Bronchial epithelial cell (primary cell): ENCODE measurements around the gene FARSB. TPM values are rescaled to one million over a fixed set of nuclear protein-coding genes. Genes with fewer than 3 reads are reported as not detected.

ENCODE experiments used
- DNase-seq: peaks from one replicate; pipeline ENCODE4 v3.0.0-alpha.2; 2010; ENCODE audit warnings: low read depth
- FAIRE-seq: peaks from 2 replicates; lab custom pipeline; 2011; peaks lifted over from hg19 to GRCh38; lab: Jason Lieb, UNC
- H3K27me3 ChIP-seq: 2 replicates; pipeline ENCODE4 v1.5.1; 2011; ENCODE audit warnings: low read length; ENCODE audit not compliant: control insufficient read depth, insufficient read depth
- H3K36me3 ChIP-seq: 2 replicates; pipeline ENCODE4 v1.5.1; 2011; ENCODE audit warnings: low read length; ENCODE audit not compliant: control insufficient read depth, insufficient read depth
- H3K4me3 ChIP-seq: 2 replicates; pipeline ENCODE4 v1.5.1; 2011; ENCODE audit warnings: mild to moderate bottlenecking, low read depth, low read length, control low read depth
- total RNA-seq: library from RNA; depleted of rRNA; stranded (reverse); fragments of >200 nt; gene quantifications from 2 replicates; pipeline ENCODE4 v1.2.1, GENCODE V29; 2014
- TF ChIP-seq, protein P1 (sequence below): IDR thresholded peaks from 2 replicates; pipeline ENCODE4 v1.5.1; 2011; ENCODE audit warnings: mild to moderate bottlenecking, moderate library complexity, low read length, control low read depth, inconsistent platforms; ENCODE audit not compliant: insufficient read depth, severe bottlenecking

The FARSB gene
- total RNA-seq, 1 donor from 2014 or later, result 12.9 TPM

DNA sequence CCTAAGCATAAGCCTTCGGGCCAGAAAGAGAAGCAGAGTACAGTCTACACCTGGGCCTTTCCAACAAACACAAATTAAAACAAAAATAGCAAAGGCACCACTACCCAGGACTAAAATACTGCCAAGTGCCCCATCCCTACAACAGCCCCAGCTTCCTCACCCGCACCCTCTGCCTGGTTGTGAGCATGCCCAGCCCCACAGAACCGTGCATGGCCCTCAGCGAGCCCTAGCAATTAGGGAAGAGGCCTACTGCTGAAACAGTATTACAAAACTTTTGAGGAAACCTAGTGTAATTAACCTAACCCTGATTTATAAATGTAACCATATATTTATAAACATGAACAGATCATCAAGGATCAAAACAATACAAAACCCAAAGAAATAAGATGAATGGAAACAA is 44.2 kb downstream of the FARSB start:
- no peak for FAIRE-seq
- TF ChIP-seq, protein P1, sequence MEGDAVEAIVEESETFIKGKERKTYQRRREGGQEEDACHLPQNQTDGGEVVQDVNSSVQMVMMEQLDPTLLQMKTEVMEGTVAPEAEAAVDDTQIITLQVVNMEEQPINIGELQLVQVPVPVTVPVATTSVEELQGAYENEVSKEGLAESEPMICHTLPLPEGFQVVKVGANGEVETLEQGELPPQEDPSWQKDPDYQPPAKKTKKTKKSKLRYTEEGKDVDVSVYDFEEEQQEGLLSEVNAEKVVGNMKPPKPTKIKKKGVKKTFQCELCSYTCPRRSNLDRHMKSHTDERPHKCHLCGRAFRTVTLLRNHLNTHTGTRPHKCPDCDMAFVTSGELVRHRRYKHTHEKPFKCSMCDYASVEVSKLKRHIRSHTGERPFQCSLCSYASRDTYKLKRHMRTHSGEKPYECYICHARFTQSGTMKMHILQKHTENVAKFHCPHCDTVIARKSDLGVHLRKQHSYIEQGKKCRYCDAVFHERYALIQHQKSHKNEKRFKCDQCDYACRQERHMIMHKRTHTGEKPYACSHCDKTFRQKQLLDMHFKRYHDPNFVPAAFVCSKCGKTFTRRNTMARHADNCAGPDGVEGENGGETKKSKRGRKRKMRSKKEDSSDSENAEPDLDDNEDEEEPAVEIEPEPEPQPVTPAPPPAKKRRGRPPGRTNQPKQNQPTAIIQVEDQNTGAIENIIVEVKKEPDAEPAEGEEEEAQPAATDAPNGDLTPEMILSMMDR, result no peak
- Histone ChIP-seq H3K27me3 (no peaks in the 10 kb centered on the region), H3K4me3 (no peak overlapping the region), H3K36me3 (peaks cover 3% of the 10 kb centered on the region)
- DNase-seq, result no peak

DNA sequence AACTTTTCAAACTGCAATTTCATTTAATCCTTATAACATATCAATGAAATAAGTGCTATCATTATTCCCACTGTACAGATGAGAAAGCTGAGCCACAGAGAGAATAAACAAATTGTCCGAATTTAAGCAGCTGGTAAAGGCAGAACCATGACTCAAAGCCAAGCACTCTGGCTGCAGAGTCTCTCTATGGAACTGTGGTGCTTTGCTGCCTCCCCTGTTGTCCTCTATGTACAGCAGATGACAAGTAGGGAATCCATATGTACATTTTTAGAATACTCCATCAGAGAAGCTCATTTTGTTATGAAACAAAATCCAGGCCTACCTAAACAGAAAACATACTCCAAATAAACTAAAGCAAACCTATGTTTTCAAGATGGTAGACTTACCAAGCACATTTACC is 45.1 kb downstream of the FARSB start:
- DNase-seq (no peak), FAIRE-seq (no peak)
- Histone ChIP-seq H3K27me3 (no peaks in the 10 kb centered on the region), H3K4me3 (no peak overlapping the region), H3K36me3 (peaks cover 3% of the 10 kb centered on the region)
- TF ChIP-seq, protein P1, result no peak

DNA sequence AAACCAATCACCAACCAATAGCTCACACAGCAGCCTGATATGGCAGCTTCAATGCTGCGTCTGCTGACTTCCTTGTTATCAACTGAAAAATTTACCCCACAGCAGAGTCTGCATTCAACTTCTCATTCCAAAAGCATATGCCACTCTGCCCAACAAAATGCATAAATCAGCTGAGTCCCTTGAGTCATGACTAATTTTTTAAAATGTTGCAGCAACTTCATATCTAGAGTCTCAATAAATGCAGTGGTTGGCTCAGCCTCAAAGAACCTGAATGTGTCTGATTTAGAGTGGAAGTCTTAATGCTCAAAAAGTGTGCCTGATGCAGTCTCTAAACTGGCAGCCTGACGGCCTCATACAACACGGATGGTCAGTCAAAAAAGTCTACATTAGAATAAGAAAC is 46.5 kb downstream of the FARSB start:
- Histone ChIP-seq H3K4me3 (no peak overlapping the region), H3K27me3 (no peaks in the 10 kb centered on the region), H3K36me3 (peaks cover 3% of the 10 kb centered on the region)
- DNase-seq (no peak), FAIRE-seq (no peak)
- TF ChIP-seq, protein P1, result no peak

DNA sequence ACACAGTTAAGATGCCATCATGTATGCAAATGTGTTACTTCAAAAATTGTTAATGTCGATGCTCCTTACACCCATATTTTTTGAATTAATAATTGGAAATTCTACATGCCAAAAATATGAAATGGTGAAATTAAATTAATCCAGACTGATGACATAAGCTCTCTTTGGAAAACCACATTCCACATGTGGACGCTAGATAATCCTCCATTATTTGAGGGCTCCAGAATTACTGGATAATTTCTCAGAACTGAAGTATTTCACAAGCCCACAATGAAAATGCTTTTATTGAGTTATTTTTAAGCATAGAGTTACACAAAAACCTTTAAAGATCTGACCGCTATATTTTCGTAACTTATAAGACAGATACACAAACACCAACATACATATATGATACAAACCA is 47.8 kb downstream of the FARSB start:
- H3K36me3 ChIP-seq, result peaks cover 3% of the 10 kb centered on the region

DNA sequence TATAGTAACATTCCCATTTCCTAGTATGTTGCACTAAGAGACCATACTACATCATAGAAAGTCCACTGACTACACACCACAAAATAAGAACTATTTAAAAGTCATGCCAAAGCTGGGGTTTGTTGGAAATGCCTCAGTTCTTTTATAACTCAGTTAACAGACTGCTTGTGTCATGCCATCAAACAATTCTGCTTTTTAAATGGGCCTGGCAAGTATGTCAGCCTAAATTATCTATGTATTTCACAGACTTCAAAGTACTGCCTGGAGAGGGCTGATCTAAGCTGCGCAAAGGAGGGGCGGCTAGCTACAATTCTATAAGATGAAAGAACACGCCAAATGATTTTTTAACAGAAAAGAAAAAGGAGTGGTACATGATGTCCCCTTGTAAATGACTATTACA is 49.6 kb downstream of the FARSB start:
- TF ChIP-seq, protein P1, result no peak
- Histone ChIP-seq H3K36me3 (peaks cover 1% of the 10 kb centered on the region), H3K27me3 (no peaks in the 10 kb centered on the region), H3K4me3 (no peak overlapping the region)
- DNase-seq, result no peak
- no peak for FAIRE-seq

More for the DNA sequence above, 47.8 kb downstream of the FARSB start:
- no peaks in the 10 kb centered on the region for H3K27me3 ChIP-seq
- FAIRE-seq, result no peak
- no peak for DNase-seq
- no peak overlapping the region for H3K4me3 ChIP-seq
- TF ChIP-seq, protein P1, result no peak
